Karpas-422 (cell line): ENCODE measurements around the gene SEBOX. TPM values are rescaled to one million over a fixed set of nuclear protein-coding genes. Genes with fewer than 3 reads are reported as not detected.

Experiments
- DNase-seq: peaks from one replicate; pipeline ENCODE4 v3.0.0-alpha.2; 2015
- H2AFZ ChIP-seq: fragments of 200-600 bp; sonication (generic); 2 replicates; pipeline ENCODE4 v1.6.1; 2014; ENCODE audit warnings: antibody characterized with exemption, low read length, mixed read lengths
- H3K27ac ChIP-seq: fragments of 200-600 bp; sonication (generic); 2 replicates; pipeline ENCODE4 v1.5.1; 2014; ENCODE audit warnings: mild to moderate bottlenecking, low read length, moderate library complexity
- H3K27me3 ChIP-seq: fragments of 200-600 bp; sonication (generic); 2 replicates; pipeline ENCODE4 v1.6.1; 2014; ENCODE audit warnings: low read length, mixed read lengths
- H3K36me3 ChIP-seq: fragments of 200-600 bp; sonication (generic); 2 replicates; pipeline ENCODE4 v1.6.1; 2014; ENCODE audit warnings: low read length, mixed read lengths; ENCODE audit not compliant: insufficient read depth
- H3K4me1 ChIP-seq: fragments of 200-600 bp; sonication (generic); 2 replicates; pipeline ENCODE4 v1.6.1; 2014; ENCODE audit warnings: mild to moderate bottlenecking, low read length, mixed read lengths
- H3K4me2 ChIP-seq: fragments of 200-600 bp; sonication (generic); 2 replicates; pipeline ENCODE4 v1.6.1; 2014; ENCODE audit warnings: low read length, low read depth, mild to moderate bottlenecking; ENCODE audit not compliant: poor library complexity, severe bottlenecking
- H3K4me3 ChIP-seq: fragments of 200-600 bp; sonication (generic); 2 replicates; pipeline ENCODE4 v1.5.1; 2014; ENCODE audit warnings: mild to moderate bottlenecking, antibody characterized with exemption, low read length, mixed read lengths
- H3K79me2 ChIP-seq: fragments of 200-600 bp; sonication (generic); 2 replicates; pipeline ENCODE4 v1.6.1; 2014; ENCODE audit warnings: mild to moderate bottlenecking, low read length, mixed read lengths
- H3K9ac ChIP-seq: fragments of 200-600 bp; sonication (generic); 2 replicates; pipeline ENCODE4 v1.6.0; 2014; ENCODE audit warnings: low read length
- H3K9me2 ChIP-seq: fragments of 200-600 bp; sonication (generic), shearing (Covaris generic); replicated peaks from 2 replicates; pipeline ENCODE4 v1.6.0; 2014; ENCODE audit warnings: mild to moderate bottlenecking, low read length, moderate library complexity; ENCODE audit not compliant: insufficient read depth
- H3K9me3 ChIP-seq: fragments of 300-700, 200-600 bp; sonication (generic); 2 replicates; pipeline ENCODE4 v1.6.1; 2014; ENCODE audit warnings: low read length, mixed read lengths
- H4K20me1 ChIP-seq: fragments of 200-600 bp; sonication (generic); 2 replicates; pipeline ENCODE4 v1.6.1; 2014; ENCODE audit warnings: mild to moderate bottlenecking, antibody characterized with exemption, low read length, low read depth; ENCODE audit not compliant: insufficient read depth
- total RNA-seq: library from RNA; depleted of rRNA; stranded (reverse); fragments of >200 nt; shearing (Covaris generic); gene quantifications from 2 replicates; pipeline ENCODE4 v1.2.3, GENCODE V29; 2014; ENCODE audit warnings: low replicate concordance

Gene SEBOX
- total RNA-seq, 1 experiment from 2014 or later, result not detected

- H3K4me2 ChIP-seq, result no peak overlapping the region
- H4K20me1 ChIP-seq, result peaks cover 13% of the 10 kb centered on the region; the same call in 1 of the 2 replicates
- peaks cover 31% of the 10 kb centered on the region for H3K36me3 ChIP-seq
- no peaks in the 10 kb centered on the region for H3K79me2 ChIP-seq
- DNase-seq, result no peak
- no peaks in the 10 kb centered on the region for H3K9me3 ChIP-seq
- no peak overlapping the region for H3K4me3 ChIP-seq
- no peaks in the 10 kb centered on the region for H3K27me3 ChIP-seq
- H3K9ac ChIP-seq, result no peak overlapping the region
- no peak overlapping the region for H2AFZ ChIP-seq
- H3K9me2 ChIP-seq, result no peaks in the 10 kb centered on the region
- H3K4me1 ChIP-seq, result no peaks in the 10 kb centered on the region
- no peak overlapping the region for H3K27ac ChIP-seq
These were observed 32.3 kb upstream of the SEBOX start for GRCh38 chr17:28397275-28397674.

- Histone ChIP-seq H3K9ac (no peak overlapping the region), H4K20me1 (peaks cover 13% of the 10 kb centered on the region; the same call in 1 of the 2 replicates), H2AFZ (no peak overlapping the region), H3K9me2 (no peaks in the 10 kb centered on the region), H3K79me2 (no peaks in the 10 kb centered on the region), H3K4me2 (no peak overlapping the region), H3K27ac (no peak overlapping the region), H3K4me3 (no peak overlapping the region), H3K36me3 (peaks cover 31% of the 10 kb centered on the region), H3K4me1 (no peaks in the 10 kb centered on the region), H3K27me3 (no peaks in the 10 kb centered on the region), H3K9me3 (no peaks in the 10 kb centered on the region)
- DNase-seq, result no peak
These were observed 31.7 kb upstream of the SEBOX start for GRCh38 chr17:28396635-28397239.

- peaks cover 33% of the 10 kb centered on the region for H3K36me3 ChIP-seq
- no peaks in the 10 kb centered on the region for H3K27me3 ChIP-seq
- no peak for DNase-seq
- no peak overlapping the region for H3K4me3 ChIP-seq
- no peak overlapping the region for H3K4me2 ChIP-seq
- H3K27ac ChIP-seq, result no peak overlapping the region
- no peaks in the 10 kb centered on the region for H3K79me2 ChIP-seq
- no peaks in the 10 kb centered on the region for H3K4me1 ChIP-seq
- no peaks in the 10 kb centered on the region for H3K9me3 ChIP-seq
- H3K9ac ChIP-seq, result no peak overlapping the region
- H2AFZ ChIP-seq, result no peak overlapping the region
- no peaks in the 10 kb centered on the region for H3K9me2 ChIP-seq
- peaks cover 13% of the 10 kb centered on the region; the same call in 1 of the 2 replicates for H4K20me1 ChIP-seq
These were observed 31.0 kb upstream of the SEBOX start for GRCh38 chr17:28395968-28396367.

GRCh38 chr17:28395426-28395825, 30.4 kb upstream of the SEBOX start:
- DNase-seq, result no peak
- Histone ChIP-seq H3K4me1 (no peaks in the 10 kb centered on the region), H3K9me2 (no peaks in the 10 kb centered on the region), H3K27me3 (no peaks in the 10 kb centered on the region), H3K4me2 (no peak overlapping the region), H3K9ac (no peak overlapping the region), H3K79me2 (no peaks in the 10 kb centered on the region), H4K20me1 (peaks cover 13% of the 10 kb centered on the region; the same call in 1 of the 2 replicates), H3K4me3 (no peak overlapping the region), H3K27ac (no peak overlapping the region), H3K9me3 (no peaks in the 10 kb centered on the region), H2AFZ (no peak overlapping the region), H3K36me3 (peaks cover 38% of the 10 kb centered on the region)

GRCh38 chr17:28394337-28395116, 29.5 kb upstream of the SEBOX start:
- no peaks in the 10 kb centered on the region for H3K27me3 ChIP-seq
- H3K79me2 ChIP-seq, result no peaks in the 10 kb centered on the region
- no peak overlapping the region for H3K4me3 ChIP-seq
- H4K20me1 ChIP-seq, result peaks cover 13% of the 10 kb centered on the region; the same call in 1 of the 2 replicates
- no peak for DNase-seq
- no peaks in the 10 kb centered on the region for H3K9me3 ChIP-seq
- H2AFZ ChIP-seq, result no peak overlapping the region
- H3K9me2 ChIP-seq, result no peaks in the 10 kb centered on the region
- H3K9ac ChIP-seq, result no peak overlapping the region
- no peak overlapping the region for H3K4me2 ChIP-seq
- no peaks in the 10 kb centered on the region for H3K4me1 ChIP-seq
- no peak overlapping the region for H3K27ac ChIP-seq
- H3K36me3 ChIP-seq, result peaks cover 38% of the 10 kb centered on the region

- DNase-seq, result no peak
- no peaks in the 10 kb centered on the region for H3K9me3 ChIP-seq
- 0 out of 2 replicates have a peak, but pooled peaks cover 7% of the 10 kb centered on the region for H4K20me1 ChIP-seq
- H3K27me3 ChIP-seq, result no peaks in the 10 kb centered on the region
- H3K4me3 ChIP-seq, result no peak overlapping the region
- peaks cover 36% of the 10 kb centered on the region for H3K36me3 ChIP-seq
- H3K27ac ChIP-seq, result no peak overlapping the region
- no peak overlapping the region for H3K4me2 ChIP-seq
- no peak overlapping the region for H3K9ac ChIP-seq
- H3K79me2 ChIP-seq, result no peaks in the 10 kb centered on the region
- H3K9me2 ChIP-seq, result no peaks in the 10 kb centered on the region
- H3K4me1 ChIP-seq, result no peaks in the 10 kb centered on the region
- no peak overlapping the region for H2AFZ ChIP-seq
These were observed 27.5 kb upstream of the SEBOX start for GRCh38 chr17:28392491-28392890.

- H3K36me3 ChIP-seq, result peaks cover 33% of the 10 kb centered on the region
- no peaks in the 10 kb centered on the region for H3K4me1 ChIP-seq
- no peaks in the 10 kb centered on the region for H3K79me2 ChIP-seq
- H4K20me1 ChIP-seq, result 0 out of 2 replicates have a peak, but pooled peaks cover 7% of the 10 kb centered on the region
- H3K9me3 ChIP-seq, result no peaks in the 10 kb centered on the region
- H3K4me2 ChIP-seq, result no peak overlapping the region
- H3K27ac ChIP-seq, result no peak overlapping the region
- H3K4me3 ChIP-seq, result no peak overlapping the region
- no peaks in the 10 kb centered on the region for H3K27me3 ChIP-seq
- DNase-seq, result no peak
- H3K9me2 ChIP-seq, result no peaks in the 10 kb centered on the region
- no peak overlapping the region for H2AFZ ChIP-seq
- no peak overlapping the region for H3K9ac ChIP-seq
These were observed 26.4 kb upstream of the SEBOX start for GRCh38 chr17:28391401-28391800.

- 0 out of 2 replicates have a peak, but pooled peaks cover 7% of the 10 kb centered on the region for H4K20me1 ChIP-seq
- no peak for DNase-seq
- H3K9ac ChIP-seq, result no peak overlapping the region
- H3K79me2 ChIP-seq, result no peaks in the 10 kb centered on the region
- H3K4me3 ChIP-seq, result no peak overlapping the region
- peaks cover 30% of the 10 kb centered on the region; the same call in 1 of the 2 replicates for H3K36me3 ChIP-seq
- no peak overlapping the region for H3K4me2 ChIP-seq
- H3K9me2 ChIP-seq, result no peaks in the 10 kb centered on the region
- H3K27me3 ChIP-seq, result no peaks in the 10 kb centered on the region
- no peaks in the 10 kb centered on the region for H3K9me3 ChIP-seq
- H3K27ac ChIP-seq, result no peak overlapping the region
- H2AFZ ChIP-seq, result no peak overlapping the region
- H3K4me1 ChIP-seq, result no peaks in the 10 kb centered on the region
These were observed 26.0 kb upstream of the SEBOX start for GRCh38 chr17:28390984-28391383.
